GM21515 (cell line): Measurements from ENCODE around the gene AGBL2.
A peak's percentile ranks its signal among the peaks of the same experiment; 100 is the strongest.
"Not testable (repeated sequence)": the region's sequence is repeated elsewhere in the genome, so short reads cannot be mapped to it uniquely, and the experiment has no call there.

Experiments
- ATAC-seq: cut with Tn5 transposase; IDR thresholded peaks from one replicate; pipeline ENCODE4 v1.9.1; 2021; ENCODE audit not compliant: unreplicated experiment

Gene AGBL2, protein sequence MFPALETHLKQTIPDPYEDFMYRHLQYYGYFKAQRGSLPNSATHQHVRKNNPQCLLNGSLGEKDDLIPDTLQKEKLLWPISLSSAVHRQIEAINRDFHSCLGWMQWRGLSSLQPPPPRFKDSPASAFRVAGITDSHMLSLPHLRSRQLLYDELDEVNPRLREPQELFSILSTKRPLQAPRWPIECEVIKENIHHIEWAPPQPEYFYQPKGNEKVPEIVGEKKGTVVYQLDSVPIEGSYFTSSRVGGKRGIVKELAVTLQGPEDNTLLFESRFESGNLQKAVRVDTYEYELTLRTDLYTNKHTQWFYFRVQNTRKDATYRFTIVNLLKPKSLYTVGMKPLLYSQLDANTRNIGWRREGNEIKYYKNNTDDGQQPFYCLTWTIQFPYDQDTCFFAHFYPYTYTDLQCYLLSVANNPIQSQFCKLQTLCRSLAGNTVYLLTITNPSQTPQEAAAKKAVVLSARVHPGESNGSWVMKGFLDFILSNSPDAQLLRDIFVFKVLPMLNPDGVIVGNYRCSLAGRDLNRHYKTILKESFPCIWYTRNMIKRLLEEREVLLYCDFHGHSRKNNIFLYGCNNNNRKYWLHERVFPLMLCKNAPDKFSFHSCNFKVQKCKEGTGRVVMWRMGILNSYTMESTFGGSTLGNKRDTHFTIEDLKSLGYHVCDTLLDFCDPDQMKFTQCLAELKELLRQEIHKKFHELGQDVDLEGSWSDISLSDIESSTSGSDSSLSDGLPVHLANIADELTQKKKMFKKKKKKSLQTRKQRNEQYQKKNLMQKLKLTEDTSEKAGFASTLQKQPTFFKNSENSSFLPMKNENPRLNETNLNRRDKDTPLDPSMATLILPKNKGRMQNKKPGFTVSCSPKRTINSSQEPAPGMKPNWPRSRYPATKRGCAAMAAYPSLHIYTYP

DNA sequence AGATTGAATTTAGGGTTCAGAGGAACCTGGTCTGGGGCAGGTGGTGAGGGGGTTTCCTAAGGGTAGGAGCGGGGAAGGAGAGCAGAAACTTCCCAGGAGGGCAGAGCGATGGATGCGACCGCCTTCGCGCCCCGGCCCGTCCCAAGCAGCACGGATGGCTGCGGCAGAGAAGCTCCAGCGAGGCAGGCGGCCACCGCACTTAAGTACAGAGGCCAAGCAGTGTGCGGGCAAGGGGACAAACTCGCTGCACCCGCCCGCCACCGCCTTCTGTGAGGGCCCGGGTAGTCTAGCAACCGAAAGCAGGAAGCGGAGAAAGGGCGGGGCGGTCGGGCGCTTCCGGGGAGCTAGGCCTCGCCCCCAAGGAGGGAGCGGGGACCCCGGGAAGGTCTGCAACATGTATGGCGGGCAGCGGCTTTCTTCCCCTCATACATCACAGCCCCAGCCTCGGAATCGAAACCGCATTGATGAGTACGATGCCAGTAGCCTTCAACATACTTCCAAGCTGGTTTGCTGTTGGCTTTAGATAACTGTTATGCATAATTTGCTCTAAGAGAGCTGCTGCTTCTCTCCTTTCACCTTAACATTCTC lies at the start of gene AGBL2:
Gene AGBL2, minus strand, starts transcription at position 288 of the 588 bp plus-strand sequence. CDS start 719 bp downstream, outside the sequence.
- peak; percentile 95 for ATAC-seq

GRCh38 chr11:47759291-47759690 lies 44.1 kb upstream of the AGBL2 start:
- ATAC-seq: not testable (repeated sequence)

- no peak for ATAC-seq
These were observed 41.0 kb upstream of the AGBL2 start for GRCh38 chr11:47756208-47756607.

GRCh38 chr11:47750725-47751124 lies 35.6 kb upstream of the AGBL2 start:
- ATAC-seq: no peak

DNA sequence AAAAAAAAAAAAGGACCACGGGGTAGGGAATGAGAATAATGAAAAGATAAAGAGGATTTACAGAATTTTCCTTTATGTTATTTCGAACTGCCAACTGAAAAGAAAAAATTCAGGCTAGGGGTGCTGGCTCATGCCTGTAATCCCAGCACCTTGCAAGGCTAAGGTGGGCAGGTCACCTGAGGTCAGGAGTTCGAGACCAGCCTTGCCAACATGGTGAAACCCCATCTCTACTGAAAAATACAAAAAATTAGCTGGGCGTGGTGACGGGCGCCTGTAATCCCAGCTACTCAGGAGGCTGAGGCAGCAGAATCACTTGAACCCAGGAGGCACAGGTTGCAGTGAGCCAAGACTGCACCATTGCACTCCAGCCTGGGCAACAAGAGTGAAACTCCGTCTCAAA lies 27.3 kb upstream of the AGBL2 start:
- ATAC-seq: not testable (repeated sequence)

- ATAC-seq: not testable (repeated sequence)
These were observed 22.6 kb upstream of the AGBL2 start for GRCh38 chr11:47737817-47738216.

GRCh38 chr11:47732271-47732670 lies 17.1 kb upstream of the AGBL2 start:
- ATAC-seq: no peak

DNA sequence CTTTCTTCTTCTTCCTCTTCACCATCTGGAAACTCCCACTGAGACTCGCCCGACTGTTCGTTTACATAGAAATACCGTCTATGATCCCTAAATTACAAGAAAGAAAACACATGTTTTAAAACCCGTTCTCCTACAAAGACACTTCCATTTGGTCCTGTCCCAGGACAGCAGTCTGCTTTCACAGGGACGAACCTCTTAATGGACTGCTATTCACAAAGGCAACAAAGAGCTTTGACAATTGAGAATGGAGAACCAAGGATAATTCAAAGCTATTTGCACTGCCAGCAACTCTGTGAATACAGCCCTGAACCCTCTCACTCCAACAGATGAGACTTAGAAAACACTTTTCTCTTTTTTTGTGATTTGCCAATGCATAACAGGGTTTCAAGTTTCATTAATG lies 16.3 kb upstream of the AGBL2 start:
- no peak for ATAC-seq

- ATAC-seq: no peak
These were observed 11.8 kb upstream of the AGBL2 start for GRCh38 chr11:47726878-47727514.

DNA sequence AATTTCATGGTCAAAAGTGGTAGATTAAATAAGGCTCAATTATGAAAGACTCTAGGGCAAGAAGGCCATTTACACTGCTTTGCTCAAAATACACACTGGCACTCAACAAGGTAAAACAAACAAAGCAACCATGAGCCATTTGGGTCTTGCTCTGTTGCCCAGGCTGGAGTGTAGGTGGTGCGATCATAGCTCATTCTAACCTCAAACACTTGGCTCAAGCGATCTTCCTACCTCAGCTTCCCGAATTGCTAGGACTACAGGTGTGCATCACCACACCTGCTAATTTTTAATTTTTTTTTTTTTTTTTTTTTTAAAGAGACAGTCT lies 10.9 kb upstream of the AGBL2 start:
- ATAC-seq: no peak

DNA sequence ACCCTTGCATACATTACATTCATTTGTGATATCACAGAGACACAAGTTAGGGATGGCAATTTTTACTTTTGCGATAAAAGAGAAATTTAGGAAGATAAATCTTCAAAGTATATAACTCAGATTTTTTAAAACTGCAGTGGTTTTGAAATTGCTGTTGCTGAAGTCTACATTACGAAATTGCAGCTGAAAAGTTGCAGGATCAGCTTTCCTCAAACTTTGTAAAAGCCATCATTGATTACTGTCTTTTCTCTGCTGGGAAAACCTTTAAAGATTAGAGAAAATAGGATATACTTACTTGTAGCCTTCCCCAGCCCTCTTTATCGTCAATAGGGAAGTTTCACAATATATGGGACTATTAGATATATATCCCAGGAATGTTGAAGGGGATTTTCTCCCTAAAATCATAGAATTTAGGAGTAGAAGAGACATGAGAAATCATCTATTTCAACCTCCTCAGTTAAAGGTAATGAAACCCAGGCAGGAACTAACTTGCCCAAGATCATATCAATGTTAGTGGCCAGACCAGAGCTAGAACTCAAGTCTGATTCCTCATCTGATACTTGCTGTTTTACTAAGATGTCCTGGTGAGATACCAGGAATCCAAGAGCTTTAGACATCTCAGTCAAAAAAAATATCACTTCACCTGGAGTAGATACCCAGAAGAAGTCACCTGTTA lies 10.4 kb upstream of the AGBL2 start:
- no peak for ATAC-seq

DNA sequence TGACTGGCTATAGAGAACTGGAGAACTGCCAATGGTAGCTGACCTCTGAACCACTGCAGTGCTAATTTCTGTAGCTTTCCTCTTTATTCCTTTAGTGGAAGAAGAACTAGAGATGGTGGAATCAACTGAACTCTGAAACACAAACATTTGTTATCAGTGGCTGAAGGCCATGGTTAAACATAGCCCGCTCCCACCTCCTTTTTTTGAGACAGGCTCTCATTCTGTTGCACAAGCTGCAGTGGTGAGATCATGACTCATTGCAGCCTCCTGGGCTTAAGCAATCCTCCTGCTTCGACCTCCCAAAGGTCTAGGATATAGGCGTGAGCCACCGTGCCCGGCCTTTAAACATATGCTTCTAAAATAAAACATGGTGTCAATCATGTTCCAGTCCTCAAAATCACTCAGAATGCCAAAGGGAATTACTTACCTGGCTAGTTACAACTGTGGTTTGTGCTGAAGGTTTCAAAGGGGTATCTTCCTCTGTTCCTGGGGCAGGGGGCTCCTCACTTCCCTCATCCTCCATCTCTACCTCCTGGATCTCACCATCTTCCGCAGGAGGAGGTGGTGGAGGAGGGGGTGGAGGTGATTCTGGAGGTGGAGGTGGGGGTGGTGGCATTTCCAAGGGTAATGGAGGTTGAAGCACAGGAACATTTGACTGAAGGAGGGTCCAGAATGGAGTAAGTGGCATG lies 9.0 kb upstream of the AGBL2 start:
- ATAC-seq: no peak

GRCh38 chr11:47723041-47723440 lies 7.9 kb upstream of the AGBL2 start:
- ATAC-seq: no peak

GRCh38 chr11:47720651-47721050 lies 5.5 kb upstream of the AGBL2 start:
- no peak for ATAC-seq

GRCh38 chr11:47716692-47717091 lies 1.5 kb upstream of the AGBL2 start:
- ATAC-seq: no peak

DNA sequence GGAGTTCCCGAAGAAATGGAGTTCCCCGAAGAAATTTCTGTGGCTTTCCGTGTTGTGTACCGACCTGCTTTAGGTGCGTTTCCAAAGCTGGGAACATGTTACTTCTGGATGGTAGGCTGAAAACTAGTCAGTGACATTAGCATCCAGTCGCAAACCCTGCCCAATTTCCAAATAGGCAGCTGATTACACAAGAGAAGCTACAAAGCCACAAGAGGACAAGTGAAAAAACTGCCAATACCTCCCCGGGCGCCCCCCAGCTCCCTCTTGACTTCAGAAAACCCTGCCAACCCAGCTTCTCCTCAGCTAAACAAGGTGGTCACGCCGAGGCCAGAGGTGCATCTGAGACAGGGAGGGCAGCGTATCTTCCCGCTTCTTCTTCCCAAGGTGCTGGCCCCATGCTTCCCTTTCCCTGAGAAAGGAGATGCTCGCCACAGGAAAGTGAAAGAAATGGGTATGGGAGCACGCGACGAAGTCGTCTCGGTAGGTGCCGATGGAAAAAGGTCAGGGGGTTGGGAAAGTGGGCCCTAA lies 551 bp downstream of the AGBL2 start:
- no peak for ATAC-seq

GRCh38 chr11:47711816-47712215 lies 3.4 kb downstream of the AGBL2 start:
- ATAC-seq: no peak

GRCh38 chr11:47711225-47711624 lies 3.9 kb downstream of the AGBL2 start:
- ATAC-seq: no peak

DNA sequence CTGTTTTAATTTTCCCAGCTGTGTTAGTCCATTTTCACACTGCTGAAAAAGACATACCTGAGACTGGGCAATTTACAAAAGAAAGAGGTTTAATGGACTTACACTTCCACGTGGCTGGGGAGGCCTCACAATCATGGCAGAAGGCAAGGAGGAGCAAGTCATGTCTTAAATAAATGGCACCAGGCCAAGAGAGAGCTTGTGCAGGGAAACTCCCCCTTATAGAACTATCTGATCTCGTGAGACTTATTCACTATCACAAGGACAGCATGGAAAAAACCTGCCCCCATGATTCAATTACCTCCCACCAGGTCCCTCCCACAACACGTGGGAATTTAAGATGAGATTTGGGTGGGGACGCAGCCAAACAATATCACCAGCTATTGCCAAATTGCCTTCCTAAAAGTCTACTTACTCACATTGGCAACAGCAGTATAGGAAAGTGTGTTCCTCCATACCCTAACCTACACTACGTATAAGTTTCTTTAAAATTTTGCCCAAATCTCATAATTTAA lies 7.8 kb downstream of the AGBL2 start:
- ATAC-seq: not testable (repeated sequence)

DNA sequence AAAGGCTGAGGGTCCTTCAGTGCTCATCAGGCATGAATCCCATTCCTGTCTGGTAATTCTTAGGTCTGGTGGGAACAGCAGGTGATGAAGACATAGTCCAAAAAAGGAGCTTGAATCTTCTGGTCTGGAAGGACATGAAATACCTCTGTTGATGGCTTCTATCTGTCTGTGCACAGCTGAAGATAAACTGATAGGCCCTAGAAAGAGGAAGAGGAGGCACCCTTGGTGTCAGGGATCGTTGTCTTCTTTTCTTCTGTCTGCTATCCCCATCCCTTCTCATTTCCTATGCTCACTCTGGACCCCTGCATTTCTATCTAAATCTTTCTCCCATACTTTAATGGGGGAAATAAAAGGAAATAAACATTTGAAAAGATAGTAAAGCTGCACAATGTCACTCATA lies 9.4 kb downstream of the AGBL2 start:
- no peak for ATAC-seq
